ENCODE measurements around the gene PTPN1. TPM values are rescaled to one million over a fixed set of nuclear protein-coding genes. Genes with fewer than 3 reads are reported as not detected.

PTPN1 gene
- total and polyA plus RNA-seq, 2 of the 13 experiments (the other 11 are each of a cell fraction or from before 2014, with no cell fraction given): 17.7 to 37.2 TPM

DNA sequence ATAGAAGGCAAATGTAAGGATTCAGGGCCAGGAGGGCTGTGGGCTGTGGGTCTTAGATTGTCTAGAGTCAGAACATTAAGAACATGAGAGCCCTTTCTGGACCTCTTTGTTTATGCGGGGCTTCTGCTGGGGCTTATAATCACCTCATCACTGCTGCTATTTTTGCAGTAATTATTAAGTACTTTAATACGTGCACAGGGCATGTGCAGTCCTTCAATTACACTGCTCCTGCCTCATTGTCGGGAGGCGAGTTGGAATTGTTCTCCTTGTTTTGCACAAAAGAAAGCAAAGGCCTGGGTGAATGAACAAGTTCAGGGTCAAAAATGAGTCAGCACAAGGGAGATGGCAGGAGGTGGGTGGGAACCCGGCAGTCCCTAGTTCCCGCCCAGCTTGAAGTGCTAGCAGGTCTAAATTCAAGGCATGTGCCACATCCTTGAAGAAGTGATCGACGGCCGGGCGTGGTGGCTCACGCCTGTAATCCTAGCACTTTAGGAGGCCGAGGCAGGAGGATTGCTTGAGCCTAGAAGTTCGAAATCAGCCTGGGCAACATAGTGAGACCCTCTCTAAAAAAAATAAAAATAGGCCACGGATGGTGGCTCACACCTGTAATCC lies 34.4 kb upstream of the PTPN1 start (continued):
- TF ChIP-seq MAFF (IDR thresholded peaks at IDR 0.05; ENCODE audit: low read depth, low read length): peak; percentile 58
- TF ChIP-seq NFE2 (CRISPR knock-in tag; IDR thresholded peaks at IDR 0.05): peak; percentile 78; the same call in 1 of the 2 replicates
- TF ChIP-seq, protein P1, sequence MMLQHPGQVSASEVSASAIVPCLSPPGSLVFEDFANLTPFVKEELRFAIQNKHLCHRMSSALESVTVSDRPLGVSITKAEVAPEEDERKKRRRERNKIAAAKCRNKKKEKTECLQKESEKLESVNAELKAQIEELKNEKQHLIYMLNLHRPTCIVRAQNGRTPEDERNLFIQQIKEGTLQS (CRISPR knock-in tag; IDR thresholded peaks at IDR 0.05): peak; percentile 83
- TF ChIP-seq JARID2 (CRISPR knock-in tag; IDR thresholded peaks at IDR 0.05; ENCODE audit: insufficient replicate concordance): no peak
- TF ChIP-seq ERF (CRISPR knock-in tag; IDR thresholded peaks at IDR 0.05): peak; percentile 50; the same call in 1 of the 2 replicates
- TF ChIP-seq FOSL1 (CRISPR knock-in tag; IDR thresholded peaks at IDR 0.05; ENCODE audit: borderline replicate concordance): peak; percentile 87; the same call in 1 of the 2 replicates
- TF ChIP-seq ZNF607 (CRISPR knock-in tag; IDR thresholded peaks at IDR 0.05; ENCODE audit: borderline replicate concordance): peak; percentile 66; the same call in 1 of the 2 replicates
- peak; percentile 37; the same call in 1 of the 2 replicates for TF ChIP-seq CREM (IDR thresholded peaks at IDR 0.05)
- no peak for TF ChIP-seq CREM (CRISPR knock-in tag; IDR thresholded peaks at IDR 0.05)
- 0 out of 2 replicates have a peak, but pooled peaks have one; percentile 59 for TF ChIP-seq ZNF367 (CRISPR knock-in tag; IDR thresholded peaks at IDR 0.05; ENCODE audit: borderline replicate concordance)
- TF ChIP-seq ZNF292 (CRISPR knock-in tag; IDR thresholded peaks at IDR 0.05; ENCODE audit: borderline replicate concordance, low read depth): no peak
- TF ChIP-seq, protein P2, sequence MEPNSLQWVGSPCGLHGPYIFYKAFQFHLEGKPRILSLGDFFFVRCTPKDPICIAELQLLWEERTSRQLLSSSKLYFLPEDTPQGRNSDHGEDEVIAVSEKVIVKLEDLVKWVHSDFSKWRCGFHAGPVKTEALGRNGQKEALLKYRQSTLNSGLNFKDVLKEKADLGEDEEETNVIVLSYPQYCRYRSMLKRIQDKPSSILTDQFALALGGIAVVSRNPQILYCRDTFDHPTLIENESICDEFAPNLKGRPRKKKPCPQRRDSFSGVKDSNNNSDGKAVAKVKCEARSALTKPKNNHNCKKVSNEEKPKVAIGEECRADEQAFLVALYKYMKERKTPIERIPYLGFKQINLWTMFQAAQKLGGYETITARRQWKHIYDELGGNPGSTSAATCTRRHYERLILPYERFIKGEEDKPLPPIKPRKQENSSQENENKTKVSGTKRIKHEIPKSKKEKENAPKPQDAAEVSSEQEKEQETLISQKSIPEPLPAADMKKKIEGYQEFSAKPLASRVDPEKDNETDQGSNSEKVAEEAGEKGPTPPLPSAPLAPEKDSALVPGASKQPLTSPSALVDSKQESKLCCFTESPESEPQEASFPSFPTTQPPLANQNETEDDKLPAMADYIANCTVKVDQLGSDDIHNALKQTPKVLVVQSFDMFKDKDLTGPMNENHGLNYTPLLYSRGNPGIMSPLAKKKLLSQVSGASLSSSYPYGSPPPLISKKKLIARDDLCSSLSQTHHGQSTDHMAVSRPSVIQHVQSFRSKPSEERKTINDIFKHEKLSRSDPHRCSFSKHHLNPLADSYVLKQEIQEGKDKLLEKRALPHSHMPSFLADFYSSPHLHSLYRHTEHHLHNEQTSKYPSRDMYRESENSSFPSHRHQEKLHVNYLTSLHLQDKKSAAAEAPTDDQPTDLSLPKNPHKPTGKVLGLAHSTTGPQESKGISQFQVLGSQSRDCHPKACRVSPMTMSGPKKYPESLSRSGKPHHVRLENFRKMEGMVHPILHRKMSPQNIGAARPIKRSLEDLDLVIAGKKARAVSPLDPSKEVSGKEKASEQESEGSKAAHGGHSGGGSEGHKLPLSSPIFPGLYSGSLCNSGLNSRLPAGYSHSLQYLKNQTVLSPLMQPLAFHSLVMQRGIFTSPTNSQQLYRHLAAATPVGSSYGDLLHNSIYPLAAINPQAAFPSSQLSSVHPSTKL (CRISPR knock-in tag; IDR thresholded peaks at IDR 0.05): peak; percentile 88
- TF ChIP-seq, protein P3, sequence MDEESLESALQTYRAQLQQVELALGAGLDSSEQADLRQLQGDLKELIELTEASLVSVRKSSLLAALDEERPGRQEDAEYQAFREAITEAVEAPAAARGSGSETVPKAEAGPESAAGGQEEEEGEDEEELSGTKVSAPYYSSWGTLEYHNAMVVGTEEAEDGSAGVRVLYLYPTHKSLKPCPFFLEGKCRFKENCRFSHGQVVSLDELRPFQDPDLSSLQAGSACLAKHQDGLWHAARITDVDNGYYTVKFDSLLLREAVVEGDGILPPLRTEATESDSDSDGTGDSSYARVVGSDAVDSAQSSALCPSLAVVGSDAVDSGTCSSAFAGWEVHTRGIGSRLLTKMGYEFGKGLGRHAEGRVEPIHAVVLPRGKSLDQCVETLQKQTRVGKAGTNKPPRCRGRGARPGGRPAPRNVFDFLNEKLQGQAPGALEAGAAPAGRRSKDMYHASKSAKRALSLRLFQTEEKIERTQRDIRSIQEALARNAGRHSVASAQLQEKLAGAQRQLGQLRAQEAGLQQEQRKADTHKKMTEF (CRISPR knock-in tag; IDR thresholded peaks at IDR 0.05): 0 out of 2 replicates have a peak, but pooled peaks have one; percentile 54
- TF ChIP-seq MEIS2 (CRISPR knock-in tag; IDR thresholded peaks at IDR 0.05): no peak
- TF ChIP-seq, protein P4, sequence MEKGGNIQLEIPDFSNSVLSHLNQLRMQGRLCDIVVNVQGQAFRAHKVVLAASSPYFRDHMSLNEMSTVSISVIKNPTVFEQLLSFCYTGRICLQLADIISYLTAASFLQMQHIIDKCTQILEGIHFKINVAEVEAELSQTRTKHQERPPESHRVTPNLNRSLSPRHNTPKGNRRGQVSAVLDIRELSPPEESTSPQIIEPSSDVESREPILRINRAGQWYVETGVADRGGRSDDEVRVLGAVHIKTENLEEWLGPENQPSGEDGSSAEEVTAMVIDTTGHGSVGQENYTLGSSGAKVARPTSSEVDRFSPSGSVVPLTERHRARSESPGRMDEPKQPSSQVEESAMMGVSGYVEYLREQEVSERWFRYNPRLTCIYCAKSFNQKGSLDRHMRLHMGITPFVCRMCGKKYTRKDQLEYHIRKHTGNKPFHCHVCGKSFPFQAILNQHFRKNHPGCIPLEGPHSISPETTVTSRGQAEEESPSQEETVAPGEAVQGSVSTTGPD (CRISPR knock-in tag; IDR thresholded peaks at IDR 0.05): no peak
- TF ChIP-seq ZNF598 (CRISPR knock-in tag; IDR thresholded peaks at IDR 0.05; ENCODE audit: borderline replicate concordance): peak; percentile 44; the same call in 1 of the 2 replicates
- peak; percentile 34 for TF ChIP-seq ZNF883 (CRISPR knock-in tag; IDR thresholded peaks at IDR 0.05; ENCODE audit: not compliant biosample characterization)
- TF ChIP-seq SAFB2 (CRISPR knock-in tag; IDR thresholded peaks at IDR 0.05; ENCODE audit: borderline replicate concordance, low read depth): no peak
- peak; percentile 20; the same call in 1 of the 2 replicates for TF ChIP-seq REPIN1 (CRISPR knock-in tag; IDR thresholded peaks at IDR 0.05; ENCODE audit: borderline replicate concordance, low read depth)
- peak; percentile 24; the same call in 1 of the 2 replicates for TF ChIP-seq NCOR1 (IDR thresholded peaks at IDR 0.05; ENCODE audit: borderline replicate concordance, low read length)
